ENCODE data around the gene IPO13. TPM values are rescaled to one million over a fixed set of nuclear protein-coding genes. Genes with fewer than 3 reads are reported as not detected.
A peak's percentile ranks its signal among the peaks of the same experiment; 100 is the strongest.

Gene IPO13
- polyA plus RNA-seq, 10 donors: 19.4 to 32.2 (median 23.8) TPM

- no peak for DNase-seq
These were observed 39.3 kb downstream of the IPO13 start for GRCh38 chr1:43985984-43986595.

- no peak for DNase-seq
These were observed 40.0 kb downstream of the IPO13 start for GRCh38 chr1:43986712-43987111.

- DNase-seq: no peak
These were observed 40.6 kb downstream of the IPO13 start for GRCh38 chr1:43987159-43987902.

DNA sequence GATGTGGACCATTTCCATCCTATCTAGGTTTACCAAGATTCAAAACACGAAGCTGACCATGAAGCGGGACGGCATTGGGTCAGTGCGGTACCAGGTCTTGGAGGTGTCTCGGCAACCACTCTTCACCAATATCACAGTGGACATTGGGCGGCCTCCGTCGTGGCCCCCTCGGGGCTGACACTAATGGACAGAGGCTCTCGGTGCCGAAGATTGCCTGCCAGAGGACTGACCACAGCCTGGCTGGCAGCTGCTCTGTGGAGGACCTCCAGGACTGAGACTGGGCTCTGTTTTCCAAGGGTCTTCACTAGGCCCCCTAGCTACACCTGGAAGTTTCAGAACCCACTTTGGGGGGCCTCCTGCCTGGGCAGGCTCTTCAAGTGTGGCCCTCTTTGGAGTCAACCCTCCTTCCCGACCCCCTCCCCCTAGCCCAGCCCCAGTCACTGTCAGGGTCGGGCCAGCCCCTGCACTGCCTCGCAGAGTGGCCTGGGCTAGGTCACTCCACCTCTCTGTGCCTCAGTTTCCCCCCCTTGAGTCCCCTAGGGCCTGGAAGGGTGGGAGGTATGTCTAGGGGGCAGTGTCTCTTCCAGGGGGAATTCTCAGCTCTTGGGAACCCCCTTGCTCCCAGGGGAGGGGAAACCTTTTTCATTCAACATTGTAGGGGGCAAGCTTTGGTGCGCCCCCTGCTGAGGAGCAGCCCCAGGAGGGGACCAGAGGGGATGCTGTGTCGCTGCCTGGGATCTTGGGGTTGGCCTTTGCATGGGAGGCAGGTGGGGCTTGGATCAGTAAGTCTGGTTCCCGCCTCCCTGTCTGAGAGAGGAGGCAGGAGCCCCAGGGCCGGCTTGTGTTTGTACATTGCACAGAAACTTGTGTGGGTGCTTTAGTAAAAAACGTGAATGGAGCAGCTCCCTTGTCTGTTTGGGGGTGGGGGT lies 43.8 kb downstream of the IPO13 start:
- no peak for DNase-seq

- DNase-seq: no peak
These were observed 44.4 kb downstream of the IPO13 start for GRCh38 chr1:43991200-43991475.

DNA sequence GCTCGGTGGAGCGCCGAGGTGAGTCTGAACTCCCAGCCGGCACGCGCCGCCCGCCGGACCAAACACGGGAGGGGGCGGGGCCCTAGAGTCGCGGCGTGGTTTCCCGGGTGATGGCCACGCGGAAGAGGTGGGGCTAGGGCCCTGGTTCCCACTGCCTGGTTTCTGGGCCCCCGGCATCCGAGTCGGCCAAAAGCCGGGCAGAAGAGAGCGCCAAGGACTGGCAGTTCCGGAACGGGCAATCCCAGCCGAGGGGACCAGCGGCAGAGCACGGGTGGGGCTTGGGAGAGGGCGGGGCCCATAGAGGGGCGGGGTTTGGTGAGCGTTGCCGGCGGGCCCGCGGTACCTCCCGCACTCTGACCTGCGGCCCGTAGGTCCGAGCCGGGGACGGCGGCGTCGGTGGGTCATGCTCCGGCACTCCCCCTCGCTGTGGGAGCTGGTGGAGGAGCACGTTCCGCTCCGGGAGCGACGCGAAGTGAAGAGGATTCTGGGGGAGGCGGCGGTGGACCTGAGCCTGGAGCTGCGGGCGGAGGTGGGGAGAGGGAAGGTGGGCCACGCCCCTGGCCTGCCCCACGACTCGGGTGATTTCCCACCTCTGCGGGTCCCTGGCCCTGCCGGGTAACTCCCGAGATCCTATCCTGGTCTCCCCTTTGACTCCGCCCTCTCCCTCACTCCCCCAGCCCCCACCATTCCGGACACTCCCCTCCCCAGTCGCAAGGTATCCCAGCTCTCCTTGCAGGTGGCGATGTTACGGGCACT lies 44.9 kb downstream of the IPO13 start, which contains the start of gene CCDC24:
Gene CCDC24, plus strand, starts transcription at position 124 of the 756 bp plus-strand sequence. Its CDS starts 280 bp downstream, at position 404.
- peak; percentile 42 to 87 (median 77) for DNase-seq

DNA sequence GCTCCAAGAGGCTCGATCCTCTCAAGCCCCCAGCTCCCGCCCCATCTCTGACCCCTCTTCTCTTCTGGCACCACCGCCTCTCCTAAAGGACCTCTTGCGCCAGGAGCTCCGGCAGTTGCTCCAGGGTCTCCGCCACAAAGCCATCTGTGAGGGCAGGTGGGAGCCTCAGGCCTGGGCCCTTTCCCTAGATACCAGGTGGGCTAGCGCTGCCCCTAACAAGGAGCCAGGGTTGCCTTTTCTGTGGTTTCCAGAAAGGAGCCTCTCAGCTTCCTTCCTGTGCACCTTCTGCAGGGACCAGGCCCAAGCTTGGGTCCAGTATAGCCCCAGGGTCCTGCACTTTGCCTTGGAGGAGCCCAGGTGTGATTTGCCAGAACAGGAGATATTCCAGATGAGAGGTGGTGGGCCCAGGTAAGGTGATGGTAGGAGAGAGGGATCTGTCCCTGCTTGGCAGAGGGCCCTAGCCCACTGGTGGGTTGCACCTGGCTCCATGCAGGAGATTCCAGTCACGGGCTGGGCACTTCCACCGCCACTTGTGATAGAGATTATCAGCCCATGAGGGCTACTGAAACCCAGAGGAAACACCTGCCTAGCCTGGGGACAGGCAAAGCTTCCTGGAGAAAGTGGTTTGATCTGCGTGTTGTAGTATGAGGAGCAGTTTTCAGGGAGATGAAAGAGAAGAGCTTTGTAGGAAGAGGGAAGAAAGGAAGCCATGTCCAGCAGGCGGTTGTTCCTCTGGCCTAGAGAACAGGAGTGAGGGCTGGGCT lies 45.7 kb downstream of the IPO13 start:
- no peak for DNase-seq

DNA sequence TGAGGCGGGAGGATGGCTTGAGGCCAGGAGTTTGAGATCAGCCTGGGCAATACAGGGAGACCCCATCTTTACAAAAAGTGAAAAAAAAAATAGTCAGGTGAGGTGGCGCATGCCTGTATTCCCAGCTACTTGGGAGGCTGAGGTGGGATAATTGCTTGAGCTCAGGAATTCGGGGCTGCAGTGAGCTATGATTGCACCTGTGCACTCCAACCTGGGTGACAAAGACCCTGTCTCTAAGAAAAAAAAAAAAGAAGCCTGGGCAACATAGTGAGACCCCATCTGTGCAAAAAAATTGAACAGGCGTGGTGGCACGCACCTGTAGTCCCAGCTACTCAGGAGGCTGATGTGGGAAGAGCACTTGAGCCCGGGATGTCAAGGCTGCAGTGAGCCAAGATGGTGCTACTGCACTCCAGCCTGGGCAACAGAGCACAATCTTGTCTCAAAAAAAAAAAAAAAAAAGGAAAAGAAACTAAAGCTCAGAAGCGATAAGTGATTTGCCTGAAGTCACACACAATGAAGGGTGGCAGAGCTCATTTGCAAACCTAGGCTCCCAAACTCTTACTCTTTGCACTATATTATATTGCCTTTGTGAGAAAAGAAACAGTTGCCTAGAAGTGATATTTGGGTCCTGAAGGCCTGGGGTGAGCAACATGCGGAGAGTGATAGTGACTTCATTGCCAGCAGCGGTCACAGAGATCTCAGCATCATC lies 46.6 kb downstream of the IPO13 start:
- no peak for DNase-seq

DNA sequence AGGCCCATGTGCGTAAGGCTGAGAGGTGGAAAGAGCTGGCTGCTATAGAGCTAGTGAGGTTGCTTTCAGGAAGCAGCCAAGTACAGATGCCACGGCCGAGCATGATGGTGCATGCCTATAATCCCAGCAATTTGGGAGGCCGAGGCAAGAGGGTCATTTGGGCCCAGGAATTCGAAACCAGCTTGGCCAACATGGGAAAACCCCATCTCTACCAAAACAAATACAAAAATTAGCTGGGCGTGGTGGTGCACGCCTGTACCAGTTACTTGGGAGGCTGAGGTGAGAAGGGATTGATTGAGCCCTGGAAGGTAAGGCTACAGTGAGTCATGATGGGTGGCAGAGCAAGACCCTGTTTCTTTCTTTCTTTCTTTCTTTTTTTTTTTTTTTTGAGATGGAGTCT lies 47.3 kb downstream of the IPO13 start:
- DNase-seq: no peak

DNA sequence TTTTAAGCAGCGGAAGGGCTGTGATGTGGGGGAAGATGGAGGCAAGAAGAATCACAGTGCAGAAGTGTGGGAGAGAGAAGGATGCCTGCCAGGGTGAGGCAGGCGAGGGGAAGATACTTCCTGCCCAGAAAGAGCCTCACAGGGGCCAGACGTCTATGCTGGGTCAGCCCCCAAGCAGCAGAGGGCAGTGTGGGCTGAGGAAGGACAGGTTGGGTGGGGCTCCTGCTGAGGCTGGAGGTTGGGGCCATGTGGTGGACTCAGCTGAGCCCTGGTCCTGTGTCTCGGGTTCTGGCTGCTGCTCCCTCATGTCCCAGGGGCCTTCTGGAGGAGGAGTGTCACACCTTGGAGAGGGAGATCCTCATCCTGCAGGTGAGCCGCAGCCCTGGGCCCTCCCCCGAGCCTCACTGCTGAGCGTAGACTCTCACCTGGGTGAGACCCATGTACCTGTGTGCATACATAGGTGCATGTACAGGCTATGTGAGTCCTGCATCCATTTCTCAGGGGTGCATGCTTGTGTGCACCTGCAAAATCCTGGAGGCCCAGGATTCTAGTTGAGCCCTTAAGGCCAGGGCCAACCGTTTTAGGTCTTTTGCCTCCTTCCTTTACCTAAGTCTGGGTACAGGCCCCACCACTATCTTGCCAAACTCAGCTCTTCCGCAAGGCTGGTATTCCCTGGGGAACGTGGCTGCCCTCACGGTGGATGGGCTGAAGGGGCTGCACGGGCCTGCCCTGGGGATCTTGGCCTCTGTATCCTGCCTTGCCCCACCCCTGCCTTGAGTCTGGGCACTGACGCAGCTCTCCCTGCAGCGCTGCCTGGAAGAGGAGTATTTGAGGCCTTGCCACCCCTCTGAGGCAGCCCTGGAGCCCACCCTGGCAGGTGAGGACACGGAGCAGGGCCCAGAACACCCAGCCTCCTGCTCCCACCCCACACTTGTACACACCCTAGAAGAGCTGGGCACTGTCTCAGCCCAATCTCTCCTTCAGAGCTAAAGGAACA lies 48.3 kb downstream of the IPO13 start:
- DNase-seq: no peak

GRCh38 chr1:43995984-43996732 lies 49.4 kb downstream of the IPO13 start:
- DNase-seq: no peak

- no peak for DNase-seq
These were observed 50.0 kb downstream of the IPO13 start for GRCh38 chr1:43996733-43997115.

- no peak for DNase-seq
These were observed 50.7 kb downstream of the IPO13 start for GRCh38 chr1:43997295-43997999.

DNA sequence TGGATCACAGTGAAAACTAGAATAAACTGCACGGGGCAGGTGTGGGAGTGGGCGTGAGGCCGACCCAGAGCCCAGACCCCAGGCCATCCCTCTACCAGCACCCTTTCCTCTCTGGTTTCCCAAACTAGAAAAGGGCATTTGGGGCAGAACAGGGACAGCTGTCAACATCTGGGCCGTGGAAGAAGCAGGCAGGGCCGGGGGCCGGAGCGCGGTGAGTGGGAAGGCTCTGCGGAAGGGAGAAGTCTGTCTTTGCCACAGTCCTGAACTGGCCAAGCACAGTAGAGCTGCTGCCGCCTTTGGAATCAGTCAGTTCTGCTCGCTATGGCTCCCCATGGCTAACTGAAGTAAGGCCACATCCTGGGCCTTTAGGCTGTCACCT lies 51.2 kb downstream of the IPO13 start:
- no peak for DNase-seq

DNA sequence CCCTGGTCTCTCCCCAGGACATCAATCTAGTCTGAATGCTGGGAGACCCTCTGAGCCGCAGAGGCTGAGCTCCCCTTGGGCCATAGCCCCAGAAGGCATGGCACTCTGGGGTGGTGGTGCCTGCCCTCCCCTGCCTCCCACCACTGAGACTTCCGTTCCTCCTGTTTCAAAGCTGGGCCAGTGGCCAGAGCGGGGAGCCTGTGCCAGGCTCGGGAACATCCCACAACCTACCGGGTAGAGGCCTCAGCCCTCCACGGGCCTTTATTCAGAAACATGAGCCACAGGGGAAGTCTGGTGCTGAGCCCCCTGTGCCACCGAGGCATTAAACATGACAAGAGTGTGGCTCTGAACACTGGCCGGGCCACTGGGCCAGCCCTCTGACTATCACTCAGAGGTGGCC lies 52.7 kb downstream of the IPO13 start:
- no peak for DNase-seq

DNA sequence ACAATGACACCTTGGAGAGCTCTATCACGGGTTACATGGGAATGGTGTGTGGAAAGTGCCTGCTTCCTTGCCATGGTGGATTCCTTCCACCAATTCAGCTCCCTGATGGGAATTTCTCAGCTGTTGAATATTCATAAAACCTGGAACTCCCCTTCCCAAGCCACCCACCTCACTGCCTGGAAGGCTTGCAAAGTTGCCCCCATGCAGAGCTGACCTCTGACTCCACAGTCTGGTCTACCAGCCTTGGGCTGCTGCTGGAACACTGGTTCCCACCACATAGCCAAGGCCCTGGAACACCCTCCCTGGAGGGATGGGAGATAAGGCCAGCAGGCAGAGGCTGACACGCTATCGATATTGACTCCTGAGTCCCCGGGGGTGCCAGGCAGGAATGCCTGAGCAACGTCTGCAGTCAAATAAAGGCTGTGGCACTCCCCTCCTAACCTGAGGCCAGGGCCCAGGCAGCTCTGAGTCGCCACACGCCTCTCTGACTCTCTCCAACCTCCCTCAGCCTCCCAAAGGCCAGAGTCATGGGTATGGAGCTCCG lies 53.4 kb downstream of the IPO13 start:
- DNase-seq: no peak

DNA sequence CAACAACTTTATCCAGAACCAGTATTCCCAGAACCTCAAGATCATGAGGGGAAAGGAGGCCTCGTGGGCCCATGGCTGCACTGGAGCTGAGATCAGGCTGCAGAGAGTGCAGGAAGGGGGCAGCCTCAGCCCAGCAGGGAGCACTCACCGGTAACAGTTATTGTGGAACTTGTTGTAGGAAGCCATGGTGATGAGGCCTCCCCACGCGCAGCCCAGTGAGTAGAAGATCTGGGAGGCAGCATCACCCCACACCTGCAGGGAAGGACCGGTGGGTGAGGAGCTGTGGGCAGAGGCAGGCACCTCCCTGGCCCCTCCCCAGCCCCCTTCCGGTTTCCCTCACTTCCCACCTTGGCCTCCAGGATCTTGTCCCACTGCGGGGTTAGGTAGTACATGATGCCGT lies 55.4 kb downstream of the IPO13 start:
- no peak for DNase-seq

Data from muscle of back (tissue), 11 donors.